B cell (primary cell): ENCODE results near the gene TMEM132D. TPM values are rescaled to one million over a fixed set of nuclear protein-coding genes. Genes with fewer than 3 reads are reported as not detected.

Experiments
- ATAC-seq: fragments of 200-7000 bp; cut with Tn5 transposase; one replicate; pipeline ENCODE4 v1.10.0; 2021; ENCODE audit warnings: low read depth, mild to moderate bottlenecking, moderate number of reproducible peaks, moderate library complexity
- CTCF ChIA-PET: fragments of 350-600 bp; sonication (Branson Sonifier 250); formaldehyde crosslinking; loops from one replicate; lab custom pipeline; 2021; ENCODE audit warnings: antibody characterized with exemption, inconsistent platforms; lab: Charles Lee
- POLR2A ChIA-PET: fragments of 350-600 bp; sonication (Branson Sonifier 250); formaldehyde crosslinking; loops from one replicate; lab custom pipeline; 2021; ENCODE audit warnings: antibody characterized with exemption; lab: Charles Lee
- DNase-seq: peaks from one replicate; pipeline ENCODE4 v3.0.0; 2013
- H2AFZ ChIP-seq: 2 replicates; pipeline ENCODE4 v1.6.1; 2012; ENCODE audit warnings: mild to moderate bottlenecking, low read depth, low read length; ENCODE audit not compliant: insufficient read depth, poor library complexity, severe bottlenecking
- H3K27ac ChIP-seq, 2 donors: 1 replicate in 1 of 2; 2 replicates in 1 of 2; pipeline ENCODE4 v1.5.1; 2012 to 2013; ENCODE audit warnings: low read length in 2 of 2, mild to moderate bottlenecking in 2 of 2, moderate library complexity in 1 of 2
- H3K27me3 ChIP-seq, 4 experiments: fragments of 200-600 bp in 1 of 4; sonication (generic) in 1 of 4; replicated peaks in 1 of 4; 1 replicate in 2 of 4; 2 replicates in 2 of 4; pipeline versions ENCODE4 v1.6.1 to v1.7.0; 2013 to 2016; ENCODE audit warnings: low read length in 3 of 4, mild to moderate bottlenecking in 2 of 4, mixed read lengths in 1 of 4, moderate library complexity in 1 of 4; ENCODE audit not compliant: insufficient read depth in 4 of 4, control insufficient read depth in 3 of 4; ENCODE audit errors: control extremely low read depth in 1 of 4
- H3K36me3 ChIP-seq, 2 experiments: replicated peaks in 1 of 2; 1 replicate in 1 of 2; 2 replicates in 1 of 2; pipeline versions ENCODE4 v1.6.1 to v1.7.1; 2013; ENCODE audit warnings: low read length in 1 of 2; ENCODE audit not compliant: insufficient read depth in 2 of 2, control insufficient read depth in 1 of 2; ENCODE audit errors: control extremely low read depth in 1 of 2, extremely low read depth in 1 of 2
- H3K4me1 ChIP-seq, 2 donors: fragments of 200-600 bp in 1 of 2; sonication (generic) in 1 of 2; 1 replicate in 1 of 2; 2 replicates in 1 of 2; pipeline versions ENCODE4 v1.5.1 to v1.6.1; 2013 to 2017; ENCODE audit warnings: low read length in 2 of 2; ENCODE audit not compliant: control insufficient read depth in 2 of 2, insufficient read depth in 2 of 2
- H3K4me2 ChIP-seq: replicated peaks from 2 replicates; pipeline ENCODE3; 2012; ENCODE audit warnings: mild to moderate bottlenecking, low read depth, low read length; ENCODE audit not compliant: poor library complexity, severe bottlenecking
- H3K4me3 ChIP-seq, 5 experiments: fragments of 200-600 bp in 1 of 5; sonication (generic) in 1 of 5; 1 replicate in 3 of 5; 2 replicates in 2 of 5; pipeline versions ENCODE4 v1.5.1 to v1.7.0; 2011 to 2016; ENCODE audit warnings: low read length in 4 of 5, mild to moderate bottlenecking in 4 of 5, low read depth in 2 of 5, control low read depth in 1 of 5, moderate library complexity in 1 of 5; ENCODE audit not compliant: insufficient read depth in 1 of 5; ENCODE audit errors: control extremely low read depth in 1 of 5, extremely low read depth in 1 of 5
- H3K79me2 ChIP-seq: fragments of 200-600 bp; sonication (generic); one replicate; pipeline ENCODE4 v1.6.0; 2016; ENCODE audit warnings: low read length; ENCODE audit not compliant: control insufficient read depth, insufficient read depth
- H3K9ac ChIP-seq: fragments of 200-600 bp; sonication (generic); 2 replicates; pipeline ENCODE4 v1.6.1; 2017; ENCODE audit warnings: mild to moderate bottlenecking, low read length, moderate library complexity
- H3K9me3 ChIP-seq, 3 donors: one replicate each; pipeline versions ENCODE4 v1.6.1 to v1.7.1; 2013; ENCODE audit warnings: low read length in 2 of 3; ENCODE audit not compliant: control insufficient read depth in 2 of 3, insufficient read depth in 1 of 3; ENCODE audit errors: control extremely low read depth in 1 of 3
- H4K20me1 ChIP-seq: 2 replicates; pipeline ENCODE4 v1.6.0; 2012; ENCODE audit warnings: mild to moderate bottlenecking, low read length; ENCODE audit not compliant: insufficient read depth, control insufficient read depth, poor library complexity, severe bottlenecking
- H3K27ac Mint-ChIP-seq: one replicate; pipeline ENCODE4 v1.8.0; 2021; ENCODE audit warnings: mixed read lengths
- H3K27me3 Mint-ChIP-seq: one replicate; pipeline ENCODE4 v1.8.0; 2021; ENCODE audit warnings: mixed read lengths
- H3K4me1 Mint-ChIP-seq: one replicate; pipeline ENCODE4 v1.8.0; 2021; ENCODE audit warnings: mixed read lengths
- H3K4me3 Mint-ChIP-seq: one replicate; pipeline ENCODE4 v1.8.0; 2021; ENCODE audit warnings: mixed read lengths
- H3K9me3 Mint-ChIP-seq: one replicate; pipeline ENCODE4 v1.8.0; 2022; ENCODE audit warnings: mixed read lengths; ENCODE audit not compliant: insufficient read depth
- CTCF ChIP-seq: fragments of 200-600 bp; IDR thresholded peaks from one replicate; pipeline ENCODE4 v1.8.0; 2022; ENCODE audit warnings: antibody characterized with exemption, mild to moderate bottlenecking
- EZH2 ChIP-seq: IDR thresholded peaks from 2 replicates; pipeline ENCODE4 v1.6.1; 2012; ENCODE audit warnings: borderline replicate concordance, low read depth, mild to moderate bottlenecking, moderate library complexity, low read length; ENCODE audit not compliant: insufficient read depth, poor library complexity, severe bottlenecking
- WGBS: methylation state at CpG from one replicate; pipeline ENCODE4 v1.1.5; 2013; ENCODE audit warnings: missing lambda C conversion rate; ENCODE audit not compliant: insufficient coverage; 5-methylcytosine and 5-hydroxymethylcytosine counted together
- intact Hi-C: fragments of 100-400 bp; cut with micrococcal nuclease; formaldehyde crosslinking; loops from one replicate; pipeline ENCODE4 v1.10.0; 2022
- polyA plus RNA-seq: library from polyadenylated mRNA; depleted of rRNA; stranded (reverse); fragments of >200 nt; gene quantifications from 2 replicates; pipeline ENCODE4 v1.2.3, GENCODE V29; 2012
- total RNA-seq, 2 donors: library from RNA; stranded (reverse); fragments of 120-200 nt in 1 of 2; gene quantifications; 1 replicate in 1 of 2; 2 replicates in 1 of 2; pipeline versions ENCODE4 v1.2.3 to v1.2.4, GENCODE V29; 2013 to 2022

The TMEM132D gene
- total and polyA plus RNA-seq, 2 donors (not counting 1 experiment from before 2014, with no cell fraction given), result not detected

DNA sequence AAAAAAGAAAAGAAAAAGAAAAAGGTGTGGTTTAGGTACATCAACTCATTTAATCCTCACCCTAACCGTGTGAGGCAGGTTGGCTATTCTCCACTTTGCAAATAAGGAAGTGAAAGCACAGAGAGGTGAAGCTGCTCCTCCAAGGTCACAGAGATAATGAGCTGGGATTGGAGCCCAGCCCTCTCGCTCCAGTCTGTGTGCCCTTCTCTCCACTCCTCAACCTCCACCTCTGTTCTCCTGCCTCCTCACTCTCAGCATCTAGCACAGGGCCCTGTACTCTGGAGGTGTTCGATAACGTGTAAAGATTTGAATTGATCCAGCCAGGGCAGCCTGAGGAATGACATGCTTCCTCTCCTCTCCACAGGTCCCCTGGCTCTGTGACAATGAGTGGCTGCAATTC is 502.3 kb downstream of the TMEM132D start:
- no peaks in the 10 kb centered on the region for H3K79me2 ChIP-seq
- Mint-ChIP-seq H3K27me3 (no peaks in the 10 kb centered on the region), H3K27ac (no peak overlapping the region), H3K4me1 (no peaks in the 10 kb centered on the region), H3K4me3 (no peak overlapping the region), H3K9me3 (peaks cover 6% of the 10 kb centered on the region)
- H4K20me1 ChIP-seq, result no peaks in the 10 kb centered on the region
- H3K9ac ChIP-seq, result no peak overlapping the region
- no peak overlapping the region for H3K4me3 ChIP-seq
- no peak for DNase-seq
- ChIA-PET CTCF (no interaction called here), POLR2A (no interaction called here)
- intact Hi-C loops, result no loop called here
- 83% methylated on average over 1 of the region's 4 CpGs for WGBS
- H3K27ac ChIP-seq, result no peak overlapping the region
- H3K27me3 ChIP-seq, result no peaks in the 10 kb centered on the region
- no peak for TF ChIP-seq EZH2
- no peak for TF ChIP-seq CTCF
- H2AFZ ChIP-seq, result no peak overlapping the region
- H3K4me1 ChIP-seq, result no peaks in the 10 kb centered on the region
- no peak overlapping the region for H3K4me2 ChIP-seq
- no peaks in the 10 kb centered on the region for H3K36me3 ChIP-seq
- no peak for ATAC-seq
- peaks cover 0 to 8% (median 0%) of the 10 kb centered on the region in 3 donors for H3K9me3 ChIP-seq

DNA sequence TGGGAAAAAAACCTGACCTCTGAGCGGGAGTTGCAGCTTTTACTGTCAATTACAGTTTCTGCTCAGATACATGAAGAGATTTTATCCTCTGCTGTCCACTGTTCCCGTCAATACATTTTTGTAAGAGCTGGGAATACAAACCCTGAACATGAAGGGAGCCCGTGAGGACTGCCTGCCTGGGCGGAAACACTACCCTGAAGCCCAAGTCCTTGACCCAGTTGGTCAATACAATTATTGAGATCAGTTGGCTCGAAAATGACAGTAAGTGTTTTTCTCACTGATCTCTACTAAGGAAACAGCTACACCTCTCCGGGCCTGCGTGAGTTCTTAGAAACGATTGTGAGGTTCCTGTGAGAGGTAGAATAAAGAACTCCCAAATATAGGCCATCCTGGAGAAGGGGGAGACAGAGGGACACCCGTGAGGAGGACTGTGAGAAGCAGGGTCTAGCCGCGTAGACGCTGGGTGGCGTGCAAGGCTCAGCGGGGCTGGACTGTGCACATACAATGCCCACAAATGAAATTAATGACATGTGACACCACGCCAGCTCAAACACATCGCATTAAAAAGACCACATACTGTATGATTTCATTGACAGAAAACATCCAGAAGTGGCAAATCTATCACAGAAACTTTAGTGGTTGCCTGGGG is 509.5 kb downstream of the TMEM132D start:
- intact Hi-C loops, result no loop called here
- Histone ChIP-seq H3K27me3 (no peaks in the 10 kb centered on the region), H3K9me3 (peaks cover 0 to 4% (median 0%) of the 10 kb centered on the region in 3 donors), H2AFZ (no peak overlapping the region), H3K79me2 (no peaks in the 10 kb centered on the region), H3K4me2 (no peak overlapping the region), H3K4me1 (no peaks in the 10 kb centered on the region), H4K20me1 (no peaks in the 10 kb centered on the region), H3K27ac (no peak overlapping the region), H3K9ac (no peak overlapping the region), H3K36me3 (no peaks in the 10 kb centered on the region), H3K4me3 (no peak overlapping the region)
- no peaks in the 10 kb centered on the region for H3K27me3 Mint-ChIP-seq
- no peak for TF ChIP-seq EZH2
- no peak for TF ChIP-seq CTCF
- CTCF ChIA-PET, result no interaction called here
- no peak overlapping the region for H3K4me3 Mint-ChIP-seq
- no peak overlapping the region for H3K27ac Mint-ChIP-seq
- no peaks in the 10 kb centered on the region for H3K4me1 Mint-ChIP-seq
- peaks cover 2% of the 10 kb centered on the region for H3K9me3 Mint-ChIP-seq
- DNase-seq (no peak), ATAC-seq (no peak)
- POLR2A ChIA-PET, result no interaction called here
- 91% methylated on average over 9 of the region's 16 CpGs for WGBS
